ENCODE measurements around the gene PPM1H.

PPM1H gene

GRCh38 chr12:62846491-62846890 is 88.5 kb downstream of the PPM1H start:
- no peak overlapping the region for H3K4me3 ChIP-seq (ENCODE audit: low read depth, low read length)
- no peak for TF ChIP-seq CTCF (IDR thresholded peaks at IDR 0.05; ENCODE audit: low read depth, low read length)

GRCh38 chr12:62844915-62845314 is 90.0 kb downstream of the PPM1H start:
- no peak for TF ChIP-seq CTCF (IDR thresholded peaks at IDR 0.05; ENCODE audit: low read depth, low read length)
- H3K4me3 ChIP-seq (ENCODE audit: low read depth, low read length), result no peak overlapping the region

- H3K4me3 ChIP-seq (ENCODE audit: low read depth, low read length), result no peak overlapping the region
- TF ChIP-seq CTCF (IDR thresholded peaks at IDR 0.05; ENCODE audit: low read depth, low read length), result no peak
Observed at GRCh38 chr12:62843716-62844115, 91.2 kb downstream of the PPM1H start.

GRCh38 chr12:62841846-62842245 is 93.1 kb downstream of the PPM1H start:
- H3K4me3 ChIP-seq (ENCODE audit: low read depth, low read length), result no peak overlapping the region

GRCh38 chr12:62840806-62841205 is 94.1 kb downstream of the PPM1H start:
- H3K4me3 ChIP-seq (ENCODE audit: low read depth, low read length), result no peak overlapping the region
- TF ChIP-seq CTCF (IDR thresholded peaks at IDR 0.05; ENCODE audit: low read depth, low read length), result no peak

More at GRCh38 chr12:62841846-62842245, 93.1 kb downstream of the PPM1H start:
- no peak for TF ChIP-seq CTCF (IDR thresholded peaks at IDR 0.05; ENCODE audit: low read depth, low read length)

GRCh38 chr12:62839869-62840660 is 94.9 kb downstream of the PPM1H start:
- no peak for TF ChIP-seq CTCF (IDR thresholded peaks at IDR 0.05; ENCODE audit: low read depth, low read length)
- H3K4me3 ChIP-seq (ENCODE audit: low read depth, low read length), result no peak overlapping the region

GRCh38 chr12:62834971-62835547 is 99.9 kb downstream of the PPM1H start:
- TF ChIP-seq CTCF (IDR thresholded peaks at IDR 0.05; ENCODE audit: low read depth, low read length), result no peak
- H3K4me3 ChIP-seq (ENCODE audit: low read depth, low read length), result peak overlapping the region; percentile 17; the same call in 1 of the 2 replicates
